ENCODE data around the gene EFTUD2.

- TF ChIP-seq CTCF (conservative IDR thresholded peaks at IDR 0.05; ENCODE audit: low read length) (no peak), EZH2phosphoT487 (IDR thresholded peaks at IDR 0.05; ENCODE audit: borderline replicate concordance, low read depth, low read length) (no peak)
Measured at GRCh38 chr17:44875761-44876160, 23.5 kb downstream of the EFTUD2 start.

Measured in OCI-LY7 (cell line).